Left ventricle myocardium inferior (tissue), 1 donor: ENCODE results near the gene KCNH6. TPM values are rescaled to one million over a fixed set of nuclear protein-coding genes. Genes with fewer than 3 reads are reported as not detected.

Experiments
- DNase-seq: peaks from one replicate; pipeline ENCODE4 v3.0.0-alpha.2; 2020
- H3K27ac ChIP-seq: fragments of 200-600 bp; replicated peaks from 2 replicates; pipeline ENCODE4 v1.8.0; 2021
- H3K27me3 ChIP-seq: fragments of 200-600 bp; 2 replicates; pipeline ENCODE4 v1.8.0; 2021; ENCODE audit warnings: low read depth
- H3K36me3 ChIP-seq: fragments of 200-600 bp; 2 replicates; pipeline ENCODE4 v1.8.0; 2021
- H3K4me1 ChIP-seq: fragments of 200-600 bp; 2 replicates; pipeline ENCODE4 v1.8.0; 2021
- H3K4me3 ChIP-seq: fragments of 200-600 bp; 2 replicates; pipeline ENCODE4 v1.8.0; 2021; ENCODE audit warnings: mild to moderate bottlenecking, moderate library complexity
- H3K9me3 ChIP-seq: fragments of 200-600 bp; replicated peaks from 2 replicates; pipeline ENCODE4 v1.8.0; 2021
- intact Hi-C: fragments of 100-400 bp; cut with micrococcal nuclease; formaldehyde crosslinking; loops from one replicate; pipeline ENCODE4 v1.11.0; 2022
- total RNA-seq: library from RNA; stranded (reverse); fragmentation: NEBNext Ultra II Directional; extraction: Animal tissue kit (Norgen Biotek cat#: 25700); gene quantifications from one replicate; pipeline ENCODE4 v1.2.1, GENCODE V29; 2021
- TF ChIP-seq, protein P1 (sequence below): fragments of 200-600 bp; IDR thresholded peaks from 2 replicates; pipeline ENCODE4 v1.8.0; 2021; ENCODE audit warnings: antibody characterized with exemption, mild to moderate bottlenecking, borderline replicate concordance
- donor health status: DM: no; HTN: yes; CAD: no; lungs with severe emphysema.

KCNH6 gene
- total RNA-seq, 1 donor from 2014 or later: not detected

DNA sequence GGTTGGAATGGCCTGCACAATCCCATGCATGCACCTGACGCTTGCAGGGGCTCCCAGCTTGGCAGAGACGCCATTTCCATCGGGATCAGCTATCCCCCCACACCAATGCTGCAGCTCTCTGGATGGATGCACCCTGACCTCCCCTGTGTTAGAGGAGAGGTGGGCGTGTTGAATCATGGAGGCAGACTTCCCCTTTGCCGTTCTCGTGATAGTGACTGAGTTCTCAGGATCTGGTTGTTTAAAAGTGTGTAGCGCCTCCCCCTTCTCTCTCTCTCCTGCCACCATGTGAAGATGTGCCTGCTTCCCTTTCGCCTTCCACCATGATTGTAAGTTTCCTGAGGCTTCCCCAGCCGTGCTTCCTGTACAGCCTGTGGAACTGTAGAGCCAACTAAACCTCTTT is 17.8 kb upstream of the KCNH6 start:
- H3K4me1 ChIP-seq: no peaks in the 10 kb centered on the region
- intact Hi-C loops: no loop called here
- H3K4me3 ChIP-seq: no peak overlapping the region
- no peak for DNase-seq
- no peaks in the 10 kb centered on the region for H3K9me3 ChIP-seq
- H3K36me3 ChIP-seq: no peaks in the 10 kb centered on the region
- TF ChIP-seq, protein P1, sequence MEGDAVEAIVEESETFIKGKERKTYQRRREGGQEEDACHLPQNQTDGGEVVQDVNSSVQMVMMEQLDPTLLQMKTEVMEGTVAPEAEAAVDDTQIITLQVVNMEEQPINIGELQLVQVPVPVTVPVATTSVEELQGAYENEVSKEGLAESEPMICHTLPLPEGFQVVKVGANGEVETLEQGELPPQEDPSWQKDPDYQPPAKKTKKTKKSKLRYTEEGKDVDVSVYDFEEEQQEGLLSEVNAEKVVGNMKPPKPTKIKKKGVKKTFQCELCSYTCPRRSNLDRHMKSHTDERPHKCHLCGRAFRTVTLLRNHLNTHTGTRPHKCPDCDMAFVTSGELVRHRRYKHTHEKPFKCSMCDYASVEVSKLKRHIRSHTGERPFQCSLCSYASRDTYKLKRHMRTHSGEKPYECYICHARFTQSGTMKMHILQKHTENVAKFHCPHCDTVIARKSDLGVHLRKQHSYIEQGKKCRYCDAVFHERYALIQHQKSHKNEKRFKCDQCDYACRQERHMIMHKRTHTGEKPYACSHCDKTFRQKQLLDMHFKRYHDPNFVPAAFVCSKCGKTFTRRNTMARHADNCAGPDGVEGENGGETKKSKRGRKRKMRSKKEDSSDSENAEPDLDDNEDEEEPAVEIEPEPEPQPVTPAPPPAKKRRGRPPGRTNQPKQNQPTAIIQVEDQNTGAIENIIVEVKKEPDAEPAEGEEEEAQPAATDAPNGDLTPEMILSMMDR: no peak
- H3K27me3 ChIP-seq: peaks cover 76% of the 10 kb centered on the region
- H3K27ac ChIP-seq: no peak overlapping the region

DNA sequence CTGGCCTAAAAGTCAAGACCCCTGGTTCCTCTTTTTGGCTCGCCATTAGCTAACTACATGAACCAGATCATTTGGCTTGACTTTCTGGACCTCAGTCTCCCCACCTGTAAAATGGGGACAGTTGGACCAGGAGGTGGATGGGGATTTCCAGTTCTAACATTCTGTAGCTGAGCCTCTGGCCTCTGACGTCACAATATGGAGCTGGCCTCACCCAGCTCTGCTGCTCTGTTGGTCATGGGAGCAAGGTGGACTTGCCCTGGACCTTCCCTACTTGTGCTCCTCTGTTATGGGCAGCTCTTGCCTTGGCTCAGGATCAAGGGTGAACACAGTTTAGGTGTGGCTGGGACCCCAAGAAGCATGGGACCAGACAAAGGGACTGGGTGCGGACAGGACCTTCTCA is 16.5 kb upstream of the KCNH6 start:
- intact Hi-C loops: no loop called here
- no peaks in the 10 kb centered on the region for H3K36me3 ChIP-seq
- H3K4me1 ChIP-seq: no peaks in the 10 kb centered on the region
- no peak for DNase-seq
- TF ChIP-seq, protein P1: no peak
- peaks cover 68% of the 10 kb centered on the region for H3K27me3 ChIP-seq
- no peak overlapping the region for H3K4me3 ChIP-seq
- H3K9me3 ChIP-seq: no peaks in the 10 kb centered on the region
- no peak overlapping the region for H3K27ac ChIP-seq

DNA sequence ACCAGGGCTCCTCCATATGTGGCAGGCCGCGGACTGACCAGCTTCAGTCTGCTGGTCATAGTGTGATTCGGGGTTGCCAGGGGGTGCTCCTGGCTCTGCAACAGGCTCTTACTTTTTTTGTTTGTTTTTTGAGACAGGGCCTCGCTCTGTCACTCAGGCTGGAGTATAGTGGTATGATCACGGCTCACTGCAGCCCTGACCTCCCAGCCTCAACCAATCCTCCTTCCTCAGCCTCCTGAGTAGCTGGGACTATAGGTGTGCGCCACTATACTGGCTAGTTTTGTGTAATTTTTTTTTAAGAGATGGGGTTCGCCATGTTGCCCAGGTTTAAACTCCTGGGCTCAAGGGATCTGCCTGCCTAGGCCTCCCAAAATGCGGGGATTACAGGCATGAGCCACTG is 11.8 kb upstream of the KCNH6 start:
- peaks cover 50% of the 10 kb centered on the region for H3K27me3 ChIP-seq
- no peak overlapping the region for H3K27ac ChIP-seq
- no peaks in the 10 kb centered on the region for H3K4me1 ChIP-seq
- H3K9me3 ChIP-seq: no peaks in the 10 kb centered on the region
- no peaks in the 10 kb centered on the region for H3K36me3 ChIP-seq
- intact Hi-C loops: no loop called here
- TF ChIP-seq, protein P1: no peak
- no peak overlapping the region for H3K4me3 ChIP-seq
- no peak for DNase-seq

DNA sequence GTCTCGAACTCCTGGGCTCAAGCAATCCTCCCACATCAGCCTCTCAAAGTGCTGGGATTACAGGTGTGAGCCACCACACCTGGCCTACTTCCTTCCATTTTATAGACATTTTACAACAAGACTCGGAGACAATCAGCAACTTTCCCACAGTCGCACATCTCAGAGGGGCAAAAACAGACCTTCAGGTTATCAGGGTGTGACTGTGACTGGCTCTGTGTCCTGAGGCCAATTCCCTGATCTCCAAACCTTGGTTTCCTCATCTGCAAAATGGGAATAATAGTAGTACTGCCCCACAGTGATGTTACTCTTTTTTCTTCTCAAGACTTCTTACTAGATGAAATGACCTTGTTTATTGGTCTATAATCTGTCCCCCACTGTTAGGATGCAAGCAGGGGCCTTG is 10.8 kb upstream of the KCNH6 start:
- no peak overlapping the region for H3K4me3 ChIP-seq
- peaks cover 50% of the 10 kb centered on the region for H3K27me3 ChIP-seq
- H3K4me1 ChIP-seq: no peaks in the 10 kb centered on the region
- no peak for DNase-seq
- no peaks in the 10 kb centered on the region for H3K36me3 ChIP-seq
- TF ChIP-seq, protein P1: no peak
- H3K9me3 ChIP-seq: no peaks in the 10 kb centered on the region
- no peak overlapping the region for H3K27ac ChIP-seq
- intact Hi-C loops: no loop called here

DNA sequence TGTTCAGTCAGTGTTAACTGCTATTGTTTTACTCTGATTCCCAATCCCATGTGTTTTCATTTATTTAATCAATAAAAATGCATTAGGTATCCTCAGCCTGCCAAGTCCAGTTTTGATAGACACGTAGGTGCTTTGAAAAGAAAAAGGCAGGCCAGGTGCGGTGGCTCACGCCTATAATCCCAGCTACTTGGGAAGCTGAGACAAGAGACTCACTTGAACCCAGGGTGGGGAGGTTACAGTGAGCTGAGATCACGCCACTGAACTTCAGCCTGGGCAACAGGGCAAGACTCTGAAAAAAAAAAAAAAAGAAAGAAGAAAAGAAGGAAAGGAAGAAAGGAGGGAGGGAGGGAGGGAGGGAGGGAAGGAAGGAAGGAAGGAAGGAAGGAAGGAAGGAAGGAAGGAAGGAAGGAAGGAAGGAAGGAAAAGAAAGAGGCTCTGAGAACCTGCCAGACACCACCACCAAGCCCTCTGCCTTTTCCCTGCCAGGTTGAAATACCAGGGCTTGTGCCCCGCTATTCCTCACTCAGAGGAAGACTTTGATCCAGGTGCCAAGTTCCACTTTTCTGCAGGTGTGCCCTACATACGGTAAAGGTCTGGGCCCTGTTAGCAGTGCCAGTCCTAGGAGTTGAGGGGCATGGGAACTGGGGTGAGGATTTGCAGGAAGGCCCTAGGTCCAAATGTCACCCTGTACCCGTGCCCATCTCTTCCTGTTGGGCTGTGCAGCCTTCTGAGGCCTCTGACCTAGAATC is 10.1 kb upstream of the KCNH6 start:
- intact Hi-C loops: no loop called here
- no peak for DNase-seq
- Histone ChIP-seq H3K36me3 (no peaks in the 10 kb centered on the region), H3K27ac (no peak overlapping the region), H3K27me3 (peaks cover 50% of the 10 kb centered on the region), H3K4me1 (no peaks in the 10 kb centered on the region), H3K4me3 (no peak overlapping the region), H3K9me3 (no peaks in the 10 kb centered on the region)
- TF ChIP-seq, protein P1: no peak
